CD14-positive monocyte (primary cell): ENCODE results near the gene LLCFC1. TPM values are rescaled to one million over a fixed set of nuclear protein-coding genes. Genes with fewer than 3 reads are reported as not detected.

Source experiments
- DNase-seq, 3 donors: peaks; one replicate each; pipeline ENCODE4 v3.0.0-alpha.2; 2011 to 2022
- H2AFZ ChIP-seq: 2 replicates; pipeline ENCODE4 v1.6.0; 2012; ENCODE audit warnings: mild to moderate bottlenecking, low read depth, low read length, inconsistent platforms; ENCODE audit not compliant: insufficient read depth, poor library complexity, severe bottlenecking
- H3K27ac ChIP-seq, 2 donors: 1 replicate in 1 of 2; 2 replicates in 1 of 2; pipeline ENCODE4 v1.5.1; 2012 to 2013; ENCODE audit warnings: low read length in 2 of 2, control low read depth in 1 of 2, inconsistent platforms in 1 of 2, low read depth in 1 of 2, mild to moderate bottlenecking in 1 of 2
- H3K27me3 ChIP-seq, 2 donors: one replicate each; pipeline versions ENCODE4 v1.6.0 to v1.6.1; 2011 to 2013; ENCODE audit warnings: low read length in 2 of 2; ENCODE audit not compliant: control insufficient read depth in 2 of 2, insufficient read depth in 2 of 2
- H3K36me3 ChIP-seq, 2 donors: replicated peaks in 1 of 2; 1 replicate in 1 of 2; 2 replicates in 1 of 2; pipeline versions ENCODE4 v1.5.1 to v1.6.1; 2012 to 2013; ENCODE audit warnings: low read length in 2 of 2, control low read depth in 1 of 2, inconsistent platforms in 1 of 2, mild to moderate bottlenecking in 1 of 2; ENCODE audit not compliant: insufficient read depth in 2 of 2, control insufficient read depth in 1 of 2
- H3K4me1 ChIP-seq, 2 donors: 1 replicate in 1 of 2; 2 replicates in 1 of 2; pipeline versions ENCODE4 v1.5.1 to v1.6.1; 2012 to 2013; ENCODE audit warnings: low read length in 2 of 2, control low read depth in 1 of 2, inconsistent platforms in 1 of 2, mild to moderate bottlenecking in 1 of 2, moderate library complexity in 1 of 2; ENCODE audit not compliant: insufficient read depth in 2 of 2, control insufficient read depth in 1 of 2
- H3K4me2 ChIP-seq: replicated peaks from 2 replicates; pipeline ENCODE3; 2012; ENCODE audit warnings: low read length, moderate library complexity, mild to moderate bottlenecking; ENCODE audit not compliant: poor library complexity, severe bottlenecking; ENCODE audit errors: extremely low read depth
- H3K4me3 ChIP-seq, 3 experiments: fragments of 200-600 bp in 1 of 3; sonication (generic) in 1 of 3; replicated peaks in 1 of 3; 1 replicate in 2 of 3; 2 replicates in 1 of 3; pipeline ENCODE4 v1.5.1; 2011 to 2013; ENCODE audit warnings: low read length in 3 of 3, mild to moderate bottlenecking in 3 of 3, control low read depth in 2 of 3, low read depth in 2 of 3, inconsistent platforms in 1 of 3, moderate library complexity in 1 of 3
- H3K79me2 ChIP-seq: 2 replicates; pipeline ENCODE4 v1.6.0; 2012; ENCODE audit warnings: mild to moderate bottlenecking, control low read depth, inconsistent platforms, low read length, moderate library complexity; ENCODE audit not compliant: insufficient read depth
- H3K9ac ChIP-seq: 2 replicates; pipeline ENCODE4 v1.6.0; 2017; ENCODE audit warnings: low read length, mild to moderate bottlenecking; ENCODE audit not compliant: insufficient read depth, poor library complexity, severe bottlenecking
- H3K9me3 ChIP-seq, 2 donors: replicated peaks in 1 of 2; 1 replicate in 1 of 2; 2 replicates in 1 of 2; pipeline versions ENCODE4 v1.5.1 to v1.6.1; 2012 to 2013; ENCODE audit warnings: low read length in 2 of 2, control low read depth in 1 of 2; ENCODE audit not compliant: control insufficient read depth in 1 of 2, insufficient read depth in 1 of 2
- H4K20me1 ChIP-seq: 2 replicates; pipeline ENCODE4 v1.6.0; 2012; ENCODE audit warnings: mild to moderate bottlenecking, low read length, control low read depth, moderate library complexity; ENCODE audit not compliant: insufficient read depth
- H3K27ac Mint-ChIP-seq, 7 donors: one replicate each; pipeline ENCODE4 v1.8.0; 2020; ENCODE audit warnings: mild to moderate bottlenecking in 7 of 7, mixed read lengths in 7 of 7, moderate library complexity in 6 of 7, inconsistent platforms in 2 of 7
- H3K27me3 Mint-ChIP-seq, 3 donors: one replicate each; pipeline ENCODE4 v1.8.0; 2021 to 2022; ENCODE audit warnings: low read depth in 3 of 3, mild to moderate bottlenecking in 3 of 3, mixed read lengths in 3 of 3, moderate library complexity in 3 of 3, inconsistent platforms in 1 of 3
- H3K36me3 Mint-ChIP-seq, 2 donors: one replicate each; pipeline ENCODE4 v1.8.0; 2020; ENCODE audit warnings: mixed read lengths in 2 of 2, inconsistent platforms in 1 of 2, mild to moderate bottlenecking in 1 of 2
- H3K4me1 Mint-ChIP-seq: one replicate; pipeline ENCODE4 v1.8.0; 2020; ENCODE audit warnings: mild to moderate bottlenecking, mixed read lengths
- H3K4me3 Mint-ChIP-seq, 2 donors: one replicate each; pipeline ENCODE4 v1.8.0; 2020; ENCODE audit warnings: mild to moderate bottlenecking in 2 of 2, mixed read lengths in 2 of 2, moderate library complexity in 1 of 2
- H3K9me3 Mint-ChIP-seq, 7 donors: one replicate each; pipeline ENCODE4 v1.8.0; 2020 to 2022; ENCODE audit warnings: mixed read lengths in 7 of 7, mild to moderate bottlenecking in 6 of 7, moderate library complexity in 6 of 7, inconsistent platforms in 2 of 7
- WGBS: methylation state at CpG from one replicate; pipeline ENCODE4 v1.1.5; 2013; ENCODE audit warnings: missing lambda C conversion rate; ENCODE audit not compliant: insufficient coverage; 5-methylcytosine and 5-hydroxymethylcytosine counted together
- intact Hi-C, 2 donors: fragments of 100-400 bp; cut with micrococcal nuclease; formaldehyde crosslinking; loops; one replicate each; pipeline versions ENCODE4 v1.15.0 to v1.15.1; 2023
- polyA plus RNA-seq, 3 donors: library from polyadenylated mRNA; depleted of rRNA in 1 of 3; unstranded in 2 of 3; stranded (reverse) in 1 of 3; fragments of 300-500 nt in 2 of 3; fragments of >200 nt in 1 of 3; fragmentation: Illumina TruSeq in 2 of 3; gene quantifications; 1 replicate in 2 of 3; 2 replicates in 1 of 3; pipeline ENCODE4 v1.2.3, GENCODE V29; 2012 to 2021
- TF ChIP-seq, protein P1 (sequence below): fragments of 200-600 bp; IDR thresholded peaks from one replicate; pipeline ENCODE4 v1.8.0; 2022; ENCODE audit warnings: antibody characterized with exemption, mild to moderate bottlenecking

Gene LLCFC1
- polyA plus RNA-seq, 3 donors: 0.84 TPM; not detected in 2

DNA sequence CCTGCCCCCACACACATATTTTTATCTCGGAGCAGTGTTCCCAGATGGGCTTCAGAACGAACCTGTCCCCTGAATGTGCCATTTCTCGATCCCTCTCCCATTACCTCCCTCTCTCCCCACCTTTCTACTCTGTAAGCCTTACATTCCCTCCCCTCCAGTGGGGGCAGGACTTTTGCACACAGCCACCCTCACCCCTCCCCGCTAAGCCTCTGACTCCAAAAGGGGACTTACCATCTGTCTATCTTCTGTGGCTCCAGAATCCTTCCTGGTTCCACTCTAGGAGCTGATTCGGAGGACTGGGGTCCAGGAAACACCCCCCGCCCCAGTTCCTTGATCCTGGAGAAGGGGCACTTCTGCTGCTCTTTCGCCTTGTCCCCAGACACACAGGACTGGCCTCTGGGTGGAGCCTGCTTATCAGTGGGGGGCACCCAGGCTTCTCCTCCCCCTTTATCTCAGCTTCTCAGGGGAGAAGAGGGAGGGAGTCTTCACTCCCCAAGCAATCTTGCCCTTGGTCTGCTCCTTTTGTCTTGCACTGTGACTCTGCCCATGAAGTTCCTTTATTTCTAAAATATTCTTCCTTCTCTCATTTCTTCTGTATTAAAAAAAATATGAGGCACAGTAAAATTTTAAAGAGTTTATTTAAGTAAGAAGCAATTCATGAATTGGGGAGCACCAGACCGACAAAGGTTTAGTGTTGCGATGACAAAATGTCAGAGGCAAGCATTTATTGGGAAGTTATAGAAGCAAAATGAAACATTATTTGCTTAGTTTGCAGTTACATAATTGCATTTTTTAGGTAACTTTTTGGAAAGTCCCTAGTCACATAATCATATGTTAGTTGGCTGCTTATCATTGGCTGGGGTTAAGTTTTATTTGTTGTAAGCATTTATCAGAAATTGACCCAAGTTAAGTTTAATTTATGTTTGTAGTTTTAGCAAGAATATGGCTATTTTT is 23.0 kb downstream of the LLCFC1 start, which contains the start of gene KEL:
Gene KEL, minus strand, starts transcription at position 391 of the 954 bp plus-strand sequence. Its CDS starts 157 bp downstream, at position 234.
- peaks cover 0 to 6% (median 0%) of the 10 kb centered on the region in 7 donors for H3K9me3 Mint-ChIP-seq
- H3K27me3 ChIP-seq: no peaks in the 10 kb centered on the region
- no peak within 1 kb of the TSS for H3K9ac ChIP-seq
- H3K27ac ChIP-seq: no peak within 1 kb of the TSS
- intact Hi-C loops: no loop called here
- TF ChIP-seq, protein P1, sequence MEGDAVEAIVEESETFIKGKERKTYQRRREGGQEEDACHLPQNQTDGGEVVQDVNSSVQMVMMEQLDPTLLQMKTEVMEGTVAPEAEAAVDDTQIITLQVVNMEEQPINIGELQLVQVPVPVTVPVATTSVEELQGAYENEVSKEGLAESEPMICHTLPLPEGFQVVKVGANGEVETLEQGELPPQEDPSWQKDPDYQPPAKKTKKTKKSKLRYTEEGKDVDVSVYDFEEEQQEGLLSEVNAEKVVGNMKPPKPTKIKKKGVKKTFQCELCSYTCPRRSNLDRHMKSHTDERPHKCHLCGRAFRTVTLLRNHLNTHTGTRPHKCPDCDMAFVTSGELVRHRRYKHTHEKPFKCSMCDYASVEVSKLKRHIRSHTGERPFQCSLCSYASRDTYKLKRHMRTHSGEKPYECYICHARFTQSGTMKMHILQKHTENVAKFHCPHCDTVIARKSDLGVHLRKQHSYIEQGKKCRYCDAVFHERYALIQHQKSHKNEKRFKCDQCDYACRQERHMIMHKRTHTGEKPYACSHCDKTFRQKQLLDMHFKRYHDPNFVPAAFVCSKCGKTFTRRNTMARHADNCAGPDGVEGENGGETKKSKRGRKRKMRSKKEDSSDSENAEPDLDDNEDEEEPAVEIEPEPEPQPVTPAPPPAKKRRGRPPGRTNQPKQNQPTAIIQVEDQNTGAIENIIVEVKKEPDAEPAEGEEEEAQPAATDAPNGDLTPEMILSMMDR: no peak
- no peak within 1 kb of the TSS for H3K4me2 ChIP-seq
- peaks cover 2% of the 10 kb centered on the region for H3K4me1 Mint-ChIP-seq
- H3K9me3 ChIP-seq: no peaks in the 10 kb centered on the region
- H3K36me3 Mint-ChIP-seq: no peaks in the 10 kb centered on the region
- H3K27me3 Mint-ChIP-seq: peaks cover 6 to 14% (median 10%) of the 10 kb centered on the region in 3 donors
- H2AFZ ChIP-seq: no peak within 1 kb of the TSS
- no peak within 1 kb of the TSS for H3K4me3 Mint-ChIP-seq
- no peaks in the 10 kb centered on the region for H4K20me1 ChIP-seq
- no peaks in the 10 kb centered on the region for H3K79me2 ChIP-seq
- no peaks in the 10 kb centered on the region for H3K4me1 ChIP-seq
- H3K4me3 ChIP-seq: no peak within 1 kb of the TSS
- no peak for DNase-seq
- H3K27ac Mint-ChIP-seq: peak within 1 kb of the TSS in 1 of 7 donors; percentile 68
- WGBS: 84% methylated on average over 7 of the region's 9 CpGs
- H3K36me3 ChIP-seq: no peaks in the 10 kb centered on the region

DNA sequence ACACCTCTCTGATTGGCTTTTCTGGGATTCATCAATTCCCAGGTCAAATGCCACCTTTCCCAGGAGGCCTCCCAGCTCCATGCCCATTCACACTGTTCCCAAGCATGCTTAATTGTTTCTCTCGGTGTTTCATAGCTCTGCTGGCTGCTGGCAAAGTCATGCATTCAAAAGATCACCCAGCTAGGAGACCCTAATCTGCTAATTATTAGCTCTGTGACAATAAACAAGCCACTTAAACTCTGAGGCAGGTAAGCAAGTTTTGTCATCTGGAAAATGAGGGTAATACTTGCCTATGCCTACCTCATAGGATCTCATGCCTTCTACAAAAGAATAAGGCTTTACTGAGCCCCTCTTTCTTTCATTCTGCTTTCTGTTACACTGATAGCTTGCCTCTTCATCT is 23.7 kb downstream of the LLCFC1 start:
- Histone ChIP-seq H3K27ac (no peak overlapping the region), H3K36me3 (no peaks in the 10 kb centered on the region), H3K4me3 (no peak overlapping the region), H4K20me1 (no peaks in the 10 kb centered on the region), H3K4me1 (no peaks in the 10 kb centered on the region), H3K27me3 (no peaks in the 10 kb centered on the region), H3K9ac (no peak overlapping the region), H2AFZ (no peak overlapping the region), H3K4me2 (no peak overlapping the region), H3K79me2 (no peaks in the 10 kb centered on the region), H3K9me3 (no peaks in the 10 kb centered on the region)
- H3K4me1 Mint-ChIP-seq: peaks cover 2% of the 10 kb centered on the region
- peaks cover 6 to 14% (median 10%) of the 10 kb centered on the region in 3 donors for H3K27me3 Mint-ChIP-seq
- no peak overlapping the region for H3K4me3 Mint-ChIP-seq
- H3K27ac Mint-ChIP-seq: peak overlapping the region in 1 of 7 donors; percentile 68
- no peak for DNase-seq
- 100% methylated on average over 1 of the region's 1 CpG for WGBS
- peaks cover 0 to 2% (median 0%) of the 10 kb centered on the region in 7 donors for H3K9me3 Mint-ChIP-seq
- TF ChIP-seq, protein P1: no peak
- intact Hi-C loops: no loop called here
- no peaks in the 10 kb centered on the region for H3K36me3 Mint-ChIP-seq
